GM23338 (cell line): ENCODE results near the gene PPP6R1. TPM values are rescaled to one million over a fixed set of nuclear protein-coding genes. Genes with fewer than 3 reads are reported as not detected.

Experiments
- ATAC-seq: fragments of 200-7000 bp; cut with Tn5 transposase; 3 replicates; pipeline ENCODE4 v1.9.1; 2020
- DNase-seq: peaks from one replicate; pipeline ENCODE4 v3.0.0-alpha.2; 2015; ENCODE audit warnings: low spot score
- H2AFZ ChIP-seq: fragments of 200-600 bp; sonication (generic); 2 replicates; pipeline ENCODE4 v1.8.0; 2016; ENCODE audit warnings: antibody characterized with exemption, mild to moderate bottlenecking, moderate library complexity
- H3F3A ChIP-seq: fragments of 200-600 bp; sonication (generic); replicated peaks from 2 replicates; pipeline ENCODE4 v1.8.0; 2017; ENCODE audit warnings: antibody characterized with exemption, mixed run types, low read depth
- H3K27ac ChIP-seq: fragments of 200-600 bp; sonication (generic); 2 replicates; pipeline ENCODE4 v1.6.1; 2016; ENCODE audit warnings: low read depth
- H3K27me3 ChIP-seq: fragments of 200-600 bp; sonication (generic); 2 replicates; pipeline ENCODE4 v1.8.0; 2016; ENCODE audit warnings: mild to moderate bottlenecking, mixed run types, moderate library complexity; ENCODE audit not compliant: insufficient read depth
- H3K36me3 ChIP-seq: fragments of 200-600 bp; sonication (generic); 2 replicates; pipeline ENCODE4 v1.8.0; 2016; ENCODE audit warnings: mild to moderate bottlenecking; ENCODE audit not compliant: insufficient read depth
- H3K4me1 ChIP-seq: fragments of 200-600 bp; sonication (generic); 2 replicates; pipeline ENCODE4 v1.8.0; 2016; ENCODE audit warnings: mild to moderate bottlenecking, moderate library complexity; ENCODE audit not compliant: insufficient read depth
- H3K4me2 ChIP-seq: fragments of 200-600 bp; sonication (generic); 2 replicates; pipeline ENCODE4 v1.7.1; 2017; ENCODE audit warnings: mixed run types
- H3K4me3 ChIP-seq: fragments of 200-600 bp; sonication (generic); 2 replicates; pipeline ENCODE4 v1.6.1; 2016; ENCODE audit warnings: mixed run types
- H3K79me2 ChIP-seq: fragments of 200-600 bp; sonication (generic); replicated peaks from 2 replicates; pipeline ENCODE4 v1.8.0; 2017; ENCODE audit warnings: mild to moderate bottlenecking; ENCODE audit not compliant: insufficient read depth
- H3K9me2 ChIP-seq: fragments of 200-600 bp; sonication (generic); 2 replicates; pipeline ENCODE4 v1.8.0; 2017; ENCODE audit not compliant: insufficient read depth
- H4K20me1 ChIP-seq: fragments of 200-600 bp; sonication (generic); replicated peaks from 2 replicates; pipeline ENCODE4 v1.8.0; 2017; ENCODE audit warnings: mild to moderate bottlenecking; ENCODE audit not compliant: insufficient read depth
- H3K27ac Mint-ChIP-seq: 2 replicates; pipeline ENCODE4 v1.8.0; 2020; ENCODE audit warnings: inconsistent platforms, mild to moderate bottlenecking, moderate library complexity, mixed read lengths
- H3K27me3 Mint-ChIP-seq: 3 replicates; pipeline ENCODE4 v1.8.0; 2022; ENCODE audit warnings: low read depth, mild to moderate bottlenecking, moderate library complexity, mixed read lengths, inconsistent platforms; ENCODE audit not compliant: insufficient read depth, poor library complexity
- H3K36me3 Mint-ChIP-seq: 3 replicates; pipeline ENCODE4 v1.8.0; 2021; ENCODE audit warnings: low read depth, mild to moderate bottlenecking, inconsistent platforms, moderate library complexity, mixed read lengths
- H3K4me1 Mint-ChIP-seq: 3 replicates; pipeline ENCODE4 v1.8.0; 2020; ENCODE audit warnings: mild to moderate bottlenecking, inconsistent platforms, mixed read lengths
- H3K4me3 Mint-ChIP-seq: 3 replicates; pipeline ENCODE4 v1.8.0; 2021; ENCODE audit warnings: moderate library complexity, mild to moderate bottlenecking, inconsistent platforms, mixed read lengths
- H3K9me3 Mint-ChIP-seq: 3 replicates; pipeline ENCODE4 v1.8.0; 2020; ENCODE audit warnings: moderate library complexity, mild to moderate bottlenecking, inconsistent platforms, mixed read lengths
- EZH2 ChIP-seq: fragments of 200-600 bp; sonication (generic); IDR thresholded peaks from one replicate; pipeline ENCODE4 v1.8.0; 2017; ENCODE audit warnings: antibody characterized with exemption, mild to moderate bottlenecking, low read depth; ENCODE audit not compliant: unreplicated experiment
- EZH2phosphoT487 ChIP-seq: fragments of 200-600 bp; sonication (generic); IDR thresholded peaks from one replicate; pipeline ENCODE4 v1.8.1; 2018; ENCODE audit warnings: antibody characterized with exemption; ENCODE audit not compliant: unreplicated experiment
- JUNB ChIP-seq: IDR thresholded peaks from one replicate; pipeline ENCODE4 v1.6.1; 2016; ENCODE audit warnings: antibody characterized with exemption; ENCODE audit not compliant: unreplicated experiment
- POLR2AphosphoS5 ChIP-seq: IDR thresholded peaks from 2 replicates; pipeline ENCODE4 v1.6.1; 2016; ENCODE audit warnings: antibody characterized with exemption, low read depth
- STAT1 ChIP-seq: IDR thresholded peaks from one replicate; pipeline ENCODE4 v1.6.1; 2016; ENCODE audit warnings: antibody characterized with exemption; ENCODE audit not compliant: unreplicated experiment
- ZNF114 ChIP-seq: fragments of 250-450 bp; sonication (Bioruptor Pico); IDR thresholded peaks from 2 replicates; pipeline ENCODE4 v1.5.0; 2020; ENCODE audit warnings: mild to moderate bottlenecking, moderate library complexity
- polyA plus RNA-seq: library from polyadenylated mRNA; unstranded; fragments of >200 nt; fragmentation: Nextera tagmentation; extraction: Ambion mirVana; gene quantifications from 2 replicates; pipeline ENCODE4 v1.2.1, GENCODE V29; 2016
- total RNA-seq: library from RNA; depleted of rRNA; stranded (reverse); fragments of >200 nt; shearing (Covaris generic); gene quantifications from 2 replicates; pipeline ENCODE4 v1.2.3, GENCODE V29; 2014
- TF ChIP-seq, protein P1 (sequence below): fragments of 250-450 bp; sonication (Bioruptor Pico); IDR thresholded peaks from 2 replicates; pipeline ENCODE4 v1.5.0; 2020; ENCODE audit warnings: mild to moderate bottlenecking, moderate library complexity
- TF ChIP-seq, protein P2 (sequence below), 2 experiments: fragments of 200-600 bp in 1 of 2; sonication (generic) in 1 of 2; conservative IDR thresholded peaks; 2 replicates each; pipeline versions ENCODE4 v1.5.1 to v1.6.1; 2016 to 2017; ENCODE audit warnings: antibody characterized with exemption in 2 of 2, low read depth in 2 of 2, mild to moderate bottlenecking in 2 of 2, moderate library complexity in 1 of 2

Gene PPP6R1
- total and polyA plus RNA-seq, 2 experiments from 2014 or later, result 22.2 to 70.8 TPM

DNA sequence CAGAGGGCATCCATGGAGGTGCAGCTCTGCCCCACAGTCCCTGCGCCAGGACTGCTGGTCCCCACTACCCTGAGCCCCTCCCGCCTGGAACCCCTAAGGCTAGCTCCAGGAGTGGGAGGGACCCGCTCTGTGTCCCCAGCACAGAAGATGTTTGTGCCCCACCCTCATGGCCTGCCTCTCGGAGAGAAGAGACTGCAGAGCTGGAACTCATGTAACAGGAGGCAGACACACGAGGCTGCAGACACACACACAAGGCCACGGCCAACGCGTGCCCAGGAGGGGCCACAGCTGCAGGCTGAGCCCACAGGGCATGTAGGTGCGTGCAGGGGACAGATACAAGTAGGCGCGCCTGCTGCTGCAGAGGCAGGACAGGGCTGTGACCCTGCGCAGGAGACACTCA lies 19.8 kb downstream of the PPP6R1 start (continued):
- TF ChIP-seq, protein P1, sequence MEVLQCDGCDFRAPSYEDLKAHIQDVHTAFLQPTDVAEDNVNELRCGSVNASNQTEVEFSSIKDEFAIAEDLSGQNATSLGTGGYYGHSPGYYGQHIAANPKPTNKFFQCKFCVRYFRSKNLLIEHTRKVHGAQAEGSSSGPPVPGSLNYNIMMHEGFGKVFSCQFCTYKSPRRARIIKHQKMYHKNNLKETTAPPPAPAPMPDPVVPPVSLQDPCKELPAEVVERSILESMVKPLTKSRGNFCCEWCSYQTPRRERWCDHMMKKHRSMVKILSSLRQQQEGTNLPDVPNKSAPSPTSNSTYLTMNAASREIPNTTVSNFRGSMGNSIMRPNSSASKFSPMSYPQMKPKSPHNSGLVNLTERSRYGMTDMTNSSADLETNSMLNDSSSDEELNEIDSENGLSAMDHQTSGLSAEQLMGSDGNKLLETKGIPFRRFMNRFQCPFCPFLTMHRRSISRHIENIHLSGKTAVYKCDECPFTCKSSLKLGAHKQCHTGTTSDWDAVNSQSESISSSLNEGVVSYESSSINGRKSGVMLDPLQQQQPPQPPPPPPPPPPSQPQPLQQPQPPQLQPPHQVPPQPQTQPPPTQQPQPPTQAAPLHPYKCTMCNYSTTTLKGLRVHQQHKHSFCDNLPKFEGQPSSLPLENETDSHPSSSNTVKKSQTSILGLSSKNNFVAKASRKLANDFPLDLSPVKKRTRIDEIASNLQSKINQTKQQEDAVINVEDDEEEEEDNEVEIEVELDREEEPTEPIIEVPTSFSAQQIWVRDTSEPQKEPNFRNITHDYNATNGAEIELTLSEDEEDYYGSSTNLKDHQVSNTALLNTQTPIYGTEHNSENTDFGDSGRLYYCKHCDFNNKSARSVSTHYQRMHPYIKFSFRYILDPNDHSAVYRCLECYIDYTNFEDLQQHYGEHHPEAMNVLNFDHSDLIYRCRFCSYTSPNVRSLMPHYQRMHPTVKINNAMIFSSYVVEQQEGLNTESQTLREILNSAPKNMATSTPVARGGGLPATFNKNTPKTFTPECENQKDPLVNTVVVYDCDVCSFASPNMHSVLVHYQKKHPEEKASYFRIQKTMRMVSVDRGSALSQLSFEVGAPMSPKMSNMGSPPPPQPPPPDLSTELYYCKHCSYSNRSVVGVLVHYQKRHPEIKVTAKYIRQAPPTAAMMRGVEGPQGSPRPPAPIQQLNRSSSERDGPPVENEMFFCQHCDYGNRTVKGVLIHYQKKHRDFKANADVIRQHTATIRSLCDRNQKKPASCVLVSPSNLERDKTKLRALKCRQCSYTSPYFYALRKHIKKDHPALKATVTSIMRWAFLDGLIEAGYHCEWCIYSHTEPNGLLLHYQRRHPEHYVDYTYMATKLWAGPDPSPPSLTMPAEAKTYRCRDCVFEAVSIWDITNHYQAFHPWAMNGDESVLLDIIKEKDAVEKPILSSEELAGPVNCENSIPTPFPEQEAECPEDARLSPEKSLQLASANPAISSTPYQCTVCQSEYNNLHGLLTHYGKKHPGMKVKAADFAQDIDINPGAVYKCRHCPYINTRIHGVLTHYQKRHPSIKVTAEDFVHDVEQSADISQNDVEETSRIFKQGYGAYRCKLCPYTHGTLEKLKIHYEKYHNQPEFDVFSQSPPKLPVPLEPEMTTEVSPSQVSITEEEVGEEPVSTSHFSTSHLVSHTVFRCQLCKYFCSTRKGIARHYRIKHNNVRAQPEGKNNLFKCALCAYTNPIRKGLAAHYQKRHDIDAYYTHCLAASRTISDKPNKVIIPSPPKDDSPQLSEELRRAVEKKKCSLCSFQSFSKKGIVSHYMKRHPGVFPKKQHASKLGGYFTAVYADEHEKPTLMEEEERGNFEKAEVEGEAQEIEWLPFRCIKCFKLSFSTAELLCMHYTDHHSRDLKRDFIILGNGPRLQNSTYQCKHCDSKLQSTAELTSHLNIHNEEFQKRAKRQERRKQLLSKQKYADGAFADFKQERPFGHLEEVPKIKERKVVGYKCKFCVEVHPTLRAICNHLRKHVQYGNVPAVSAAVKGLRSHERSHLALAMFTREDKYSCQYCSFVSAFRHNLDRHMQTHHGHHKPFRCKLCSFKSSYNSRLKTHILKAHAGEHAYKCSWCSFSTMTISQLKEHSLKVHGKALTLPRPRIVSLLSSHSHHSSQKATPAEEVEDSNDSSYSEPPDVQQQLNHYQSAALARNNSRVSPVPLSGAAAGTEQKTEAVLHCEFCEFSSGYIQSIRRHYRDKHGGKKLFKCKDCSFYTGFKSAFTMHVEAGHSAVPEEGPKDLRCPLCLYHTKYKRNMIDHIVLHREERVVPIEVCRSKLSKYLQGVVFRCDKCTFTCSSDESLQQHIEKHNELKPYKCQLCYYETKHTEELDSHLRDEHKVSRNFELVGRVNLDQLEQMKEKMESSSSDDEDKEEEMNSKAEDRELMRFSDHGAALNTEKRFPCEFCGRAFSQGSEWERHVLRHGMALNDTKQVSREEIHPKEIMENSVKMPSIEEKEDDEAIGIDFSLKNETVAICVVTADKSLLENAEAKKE, result no peak
- TF ChIP-seq STAT1 (no peak), JUNB (no peak), POLR2AphosphoS5 (no peak), EZH2phosphoT487 (no peak), EZH2 (no peak), ZNF114 (no peak)
- TF ChIP-seq, protein P2, sequence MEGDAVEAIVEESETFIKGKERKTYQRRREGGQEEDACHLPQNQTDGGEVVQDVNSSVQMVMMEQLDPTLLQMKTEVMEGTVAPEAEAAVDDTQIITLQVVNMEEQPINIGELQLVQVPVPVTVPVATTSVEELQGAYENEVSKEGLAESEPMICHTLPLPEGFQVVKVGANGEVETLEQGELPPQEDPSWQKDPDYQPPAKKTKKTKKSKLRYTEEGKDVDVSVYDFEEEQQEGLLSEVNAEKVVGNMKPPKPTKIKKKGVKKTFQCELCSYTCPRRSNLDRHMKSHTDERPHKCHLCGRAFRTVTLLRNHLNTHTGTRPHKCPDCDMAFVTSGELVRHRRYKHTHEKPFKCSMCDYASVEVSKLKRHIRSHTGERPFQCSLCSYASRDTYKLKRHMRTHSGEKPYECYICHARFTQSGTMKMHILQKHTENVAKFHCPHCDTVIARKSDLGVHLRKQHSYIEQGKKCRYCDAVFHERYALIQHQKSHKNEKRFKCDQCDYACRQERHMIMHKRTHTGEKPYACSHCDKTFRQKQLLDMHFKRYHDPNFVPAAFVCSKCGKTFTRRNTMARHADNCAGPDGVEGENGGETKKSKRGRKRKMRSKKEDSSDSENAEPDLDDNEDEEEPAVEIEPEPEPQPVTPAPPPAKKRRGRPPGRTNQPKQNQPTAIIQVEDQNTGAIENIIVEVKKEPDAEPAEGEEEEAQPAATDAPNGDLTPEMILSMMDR (conservative IDR thresholded peaks at IDR 0.05; ENCODE audit: low read depth in 2 of 2), result no peak

DNA sequence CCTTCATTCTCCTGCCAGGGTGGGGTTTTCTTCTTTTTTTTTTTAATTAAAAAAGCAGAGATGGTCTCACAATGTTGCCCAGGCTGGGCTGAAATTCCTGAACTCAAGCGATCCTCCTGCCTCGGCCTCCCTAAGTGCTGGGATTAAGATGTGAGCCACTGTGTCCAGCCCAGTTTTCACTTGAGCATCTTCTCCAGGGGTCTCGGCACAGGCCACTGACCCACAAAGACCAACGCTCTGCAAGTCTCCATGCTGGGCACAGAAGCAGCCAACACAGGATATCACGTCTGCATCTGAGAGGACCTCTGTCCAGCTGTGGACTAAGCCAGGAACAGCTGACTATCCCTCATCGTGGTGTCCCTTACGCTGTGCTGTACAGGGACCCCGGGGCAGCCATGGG lies 20.8 kb downstream of the PPP6R1 start:
- H3K9me3 Mint-ChIP-seq, result no peaks in the 10 kb centered on the region
- H3K4me1 Mint-ChIP-seq, result no peaks in the 10 kb centered on the region
- H3K27ac Mint-ChIP-seq, result no peak overlapping the region
- H3K4me3 Mint-ChIP-seq, result no peak overlapping the region
- H3K27me3 Mint-ChIP-seq, result peaks cover 2% of the 10 kb centered on the region
- H3K27ac ChIP-seq, result no peak overlapping the region
- H3K9me2 ChIP-seq, result no peaks in the 10 kb centered on the region
- no peaks in the 10 kb centered on the region for H3K79me2 ChIP-seq
- peaks cover 52% of the 10 kb centered on the region for H3K36me3 Mint-ChIP-seq
- no peaks in the 10 kb centered on the region for H3K27me3 ChIP-seq
- H2AFZ ChIP-seq, result no peak overlapping the region
- H3K4me3 ChIP-seq, result no peak overlapping the region
- TF ChIP-seq, protein P2 (conservative IDR thresholded peaks at IDR 0.05; ENCODE audit: low read depth in 2 of 2), result no peak
- DNase-seq (no peak), ATAC-seq (no peak)
- no peaks in the 10 kb centered on the region for H3K4me1 ChIP-seq
- no peaks in the 10 kb centered on the region for H3F3A ChIP-seq
- peaks cover 8% of the 10 kb centered on the region for H3K36me3 ChIP-seq
- no peaks in the 10 kb centered on the region; the same call in none of the 2 replicates for H4K20me1 ChIP-seq
- no peak overlapping the region for H3K4me2 ChIP-seq
